ENCODE data around the gene FANCE. TPM values are rescaled to one million over a fixed set of nuclear protein-coding genes. Genes with fewer than 3 reads are reported as not detected.
A peak's percentile ranks its signal among the peaks of the same experiment; 100 is the strongest.

FANCE gene
- polyA plus RNA-seq, 2 of the 4 experiments (the other 2 are of a cell fraction): 3.1 to 3.5 TPM

GRCh38 chr6:35497571-35498421 lies 45.7 kb downstream of the FANCE start (continued):
- no peak for TF ChIP-seq RFX5 (IDR thresholded peaks at IDR 0.05)
- TF ChIP-seq MYC (IDR thresholded peaks at IDR 0.05; ENCODE audit: borderline replicate concordance, low read length): no peak
- no peak for TF ChIP-seq MAFK (IDR thresholded peaks at IDR 0.05; ENCODE audit: partially characterized antibody)
- TF ChIP-seq RAD21 (conservative IDR thresholded peaks at IDR 0.05 in 1 of 2, IDR thresholded peaks at IDR 0.05 in 1 of 2): no peak
- TF ChIP-seq GATA3 (IDR thresholded peaks at IDR 0.05; ENCODE audit: borderline replicate concordance): no peak
- no peak for TF ChIP-seq POLR2AphosphoS2 (conservative IDR thresholded peaks at IDR 0.05; ENCODE audit: low read length)
- no peak for TF ChIP-seq PBX3 (IDR thresholded peaks at IDR 0.05)
- TF ChIP-seq NR3C1 (IDR thresholded peaks at IDR 0.05): no peak
- TF ChIP-seq RNF2 (IDR thresholded peaks at IDR 0.05; ENCODE audit: borderline replicate concordance, low read depth): peak; percentile 71; the same call in 1 of the 2 replicates

- H3K4me2 ChIP-seq: peak overlapping the region; percentile 86
- H3K4me1 ChIP-seq: peaks cover 11% of the 10 kb centered on the region; the same call in 1 of the 3 replicates
- CTCF ChIA-PET: no interaction called here
- POLR2A ChIA-PET: no interaction called here
- no peak for FAIRE-seq
- TF ChIP-seq NPAS2 (CRISPR knock-in tag; IDR thresholded peaks at IDR 0.05; ENCODE audit: borderline replicate concordance): no peak
- no peak for TF ChIP-seq BCL3 (IDR thresholded peaks at IDR 0.05)
- TF ChIP-seq CHD2 (IDR thresholded peaks at IDR 0.05; ENCODE audit: low read length, partially characterized antibody): no peak
- no peak for TF ChIP-seq KDM5A (IDR thresholded peaks at IDR 0.05)
- no peak for TF ChIP-seq HEYL (CRISPR knock-in tag; IDR thresholded peaks at IDR 0.05)
- TF ChIP-seq HOXA7 (CRISPR knock-in tag; IDR thresholded peaks at IDR 0.05): no peak
- TF ChIP-seq KDM1A (IDR thresholded peaks at IDR 0.05; ENCODE audit: low read depth): no peak
- TF ChIP-seq HMGXB4 (CRISPR knock-in tag; IDR thresholded peaks at IDR 0.05; ENCODE audit: borderline replicate concordance): no peak
- no peak for TF ChIP-seq NR3C1 (IDR thresholded peaks at IDR 0.05)
- TF ChIP-seq TP53 (CRISPR knock-in tag; IDR thresholded peaks at IDR 0.05): no peak
- TF ChIP-seq ESRRA (IDR thresholded peaks at IDR 0.05; ENCODE audit: borderline replicate concordance, low read length): no peak
- TF ChIP-seq CBX8 (IDR thresholded peaks at IDR 0.05): no peak
- TF ChIP-seq BHLHE40 (IDR thresholded peaks at IDR 0.05; ENCODE audit: low read depth, low read length): no peak
- peak overlapping the region in 1 of 2 experiments; percentile 95; a peak in 2 of 6 replicates for H3K27ac ChIP-seq
- no peaks in the 10 kb centered on the region for H3K9me3 ChIP-seq
- H3K4me3 ChIP-seq: no peak overlapping the region; the same call in 2 of the 3 replicates
- ATAC-seq: no peak
- DNase-seq (ENCODE audit: low read depth in 1 of 2, low spot score in 1 of 2): no peak
- 72% methylated on average over 9 of the region's 14 CpGs for WGBS (ENCODE audit: missing lambda C conversion rate)
These were observed 46.4 kb downstream of the FANCE start for GRCh38 chr6:35498422-35499067.

Data from A549 (cell line).